OCI-LY1 (cell line): ENCODE data around the gene MCTP2.

Experiments used
- H2AFZ ChIP-seq: fragments of 200-600 bp; sonication (generic), shearing (Covaris generic); 2 replicates; pipeline ENCODE4 v1.6.0; 2014; ENCODE audit warnings: antibody characterized with exemption, mild to moderate bottlenecking, low read length
- H3F3A ChIP-seq: fragments of 200-600 bp; sonication (generic), shearing (Covaris generic); 2 replicates; pipeline ENCODE4 v1.6.0; 2014; ENCODE audit warnings: mild to moderate bottlenecking, antibody characterized with exemption, low read length, moderate library complexity; ENCODE audit not compliant: insufficient read depth
- H3K27ac ChIP-seq: fragments of 200-600 bp; sonication (generic); 2 replicates; pipeline ENCODE4 v1.5.1; 2014; ENCODE audit warnings: low read length, mixed run types, mild to moderate bottlenecking, low read depth; ENCODE audit not compliant: poor library complexity, severe bottlenecking
- H3K27me3 ChIP-seq: fragments of 200-600 bp; sonication (generic); 2 replicates; pipeline ENCODE4 v1.6.0; 2014; ENCODE audit warnings: antibody characterized with exemption, mild to moderate bottlenecking, low read length, moderate library complexity; ENCODE audit not compliant: insufficient read depth
- H3K36me3 ChIP-seq: fragments of 200-600 bp; sonication (generic); 2 replicates; pipeline ENCODE4 v1.6.1; 2014; ENCODE audit warnings: mild to moderate bottlenecking, antibody characterized with exemption, low read length, moderate library complexity, mixed read lengths; ENCODE audit not compliant: insufficient read depth
- H3K4me1 ChIP-seq: fragments of 200-600 bp; sonication (generic); 2 replicates; pipeline ENCODE4 v1.5.1; 2014; ENCODE audit warnings: mild to moderate bottlenecking, low read length, moderate library complexity; ENCODE audit not compliant: insufficient read depth, severe bottlenecking
- H3K4me2 ChIP-seq: fragments of 200-600 bp; sonication (generic), shearing (Covaris generic); 2 replicates; pipeline ENCODE4 v1.6.1; 2014; ENCODE audit warnings: low read length
- H3K4me3 ChIP-seq: fragments of 200-600 bp; sonication (generic); 2 replicates; pipeline ENCODE4 v1.5.1; 2014; ENCODE audit warnings: low read length, low read depth, mild to moderate bottlenecking, mixed read lengths; ENCODE audit not compliant: poor library complexity, severe bottlenecking
- H3K79me2 ChIP-seq: fragments of 200-600 bp; shearing (Covaris generic); 2 replicates; pipeline ENCODE4 v1.6.1; 2016; ENCODE audit warnings: mixed run types, low read length, mixed read lengths; ENCODE audit not compliant: insufficient read depth
- H3K9ac ChIP-seq: fragments of 200-600 bp; sonication (generic), shearing (Covaris generic); 2 replicates; pipeline ENCODE4 v1.6.1; 2014; ENCODE audit warnings: mild to moderate bottlenecking, low read length, mixed read lengths
- H3K9me2 ChIP-seq: fragments of 200-600 bp; sonication (generic), shearing (Covaris generic); 2 replicates; pipeline ENCODE4 v1.6.1; 2014; ENCODE audit warnings: low read depth, mild to moderate bottlenecking, low read length, mixed read lengths
- H3K9me3 ChIP-seq: fragments of 200-600 bp; shearing (Covaris generic); 2 replicates; pipeline ENCODE4 v1.6.1; 2014; ENCODE audit warnings: low read length, mixed read lengths
- H4K20me1 ChIP-seq: fragments of 200-600 bp; sonication (generic), shearing (Covaris generic); 2 replicates; pipeline ENCODE4 v1.6.0; 2016; ENCODE audit warnings: mild to moderate bottlenecking, low read length; ENCODE audit not compliant: insufficient read depth
- EZH2 ChIP-seq: fragments of 200-600 bp; sonication (generic), shearing (Covaris generic); IDR thresholded peaks from 2 replicates; pipeline ENCODE4 v1.8.0; 2017; ENCODE audit warnings: borderline replicate concordance, mixed run types, mild to moderate bottlenecking, antibody characterized with exemption, low read length, moderate library complexity, mixed read lengths
- TF ChIP-seq, protein P1 (sequence below): fragments of 200-600 bp; sonication (generic), shearing (Covaris generic); IDR thresholded peaks from 2 replicates; pipeline ENCODE4 v1.5.1; 2017; ENCODE audit warnings: mild to moderate bottlenecking, antibody characterized with exemption, low read length, moderate library complexity, mixed read lengths

MCTP2 gene

DNA sequence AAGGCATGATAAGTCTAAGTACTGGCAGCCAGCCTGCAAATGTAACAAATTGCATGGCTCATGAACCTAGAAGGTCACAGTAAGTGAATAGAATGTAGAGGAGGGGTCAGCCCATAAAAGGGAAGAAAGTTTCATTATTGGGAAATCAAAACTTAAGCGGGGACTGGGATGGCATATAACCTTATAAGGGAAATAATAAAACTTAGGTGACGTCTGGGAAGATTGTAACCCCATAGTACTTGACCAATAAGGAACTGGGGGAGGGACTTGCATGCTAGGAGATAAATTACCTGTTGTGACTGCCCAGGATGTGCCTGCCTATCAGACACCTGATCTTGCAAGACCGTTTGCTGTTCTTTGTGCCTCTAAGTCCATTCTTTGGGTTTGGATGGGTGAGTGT, 28.1 kb upstream of the MCTP2 start:
- H4K20me1 ChIP-seq = no peaks in the 10 kb centered on the region
- no peak overlapping the region for H3K4me3 ChIP-seq
- H3K9me3 ChIP-seq = no peaks in the 10 kb centered on the region
- H3K9ac ChIP-seq = no peak overlapping the region
- peaks cover 10% of the 10 kb centered on the region for H3K4me1 ChIP-seq
- H3K27ac ChIP-seq = no peak overlapping the region
- H2AFZ ChIP-seq = no peak overlapping the region
- no peaks in the 10 kb centered on the region for H3K9me2 ChIP-seq
- TF ChIP-seq, protein P1, sequence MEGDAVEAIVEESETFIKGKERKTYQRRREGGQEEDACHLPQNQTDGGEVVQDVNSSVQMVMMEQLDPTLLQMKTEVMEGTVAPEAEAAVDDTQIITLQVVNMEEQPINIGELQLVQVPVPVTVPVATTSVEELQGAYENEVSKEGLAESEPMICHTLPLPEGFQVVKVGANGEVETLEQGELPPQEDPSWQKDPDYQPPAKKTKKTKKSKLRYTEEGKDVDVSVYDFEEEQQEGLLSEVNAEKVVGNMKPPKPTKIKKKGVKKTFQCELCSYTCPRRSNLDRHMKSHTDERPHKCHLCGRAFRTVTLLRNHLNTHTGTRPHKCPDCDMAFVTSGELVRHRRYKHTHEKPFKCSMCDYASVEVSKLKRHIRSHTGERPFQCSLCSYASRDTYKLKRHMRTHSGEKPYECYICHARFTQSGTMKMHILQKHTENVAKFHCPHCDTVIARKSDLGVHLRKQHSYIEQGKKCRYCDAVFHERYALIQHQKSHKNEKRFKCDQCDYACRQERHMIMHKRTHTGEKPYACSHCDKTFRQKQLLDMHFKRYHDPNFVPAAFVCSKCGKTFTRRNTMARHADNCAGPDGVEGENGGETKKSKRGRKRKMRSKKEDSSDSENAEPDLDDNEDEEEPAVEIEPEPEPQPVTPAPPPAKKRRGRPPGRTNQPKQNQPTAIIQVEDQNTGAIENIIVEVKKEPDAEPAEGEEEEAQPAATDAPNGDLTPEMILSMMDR = no peak
- TF ChIP-seq EZH2 = no peak
- H3K4me2 ChIP-seq = no peak overlapping the region
- H3K79me2 ChIP-seq = no peaks in the 10 kb centered on the region
- H3K36me3 ChIP-seq = no peaks in the 10 kb centered on the region
- H3K27me3 ChIP-seq = no peaks in the 10 kb centered on the region
- H3F3A ChIP-seq = no peaks in the 10 kb centered on the region

DNA sequence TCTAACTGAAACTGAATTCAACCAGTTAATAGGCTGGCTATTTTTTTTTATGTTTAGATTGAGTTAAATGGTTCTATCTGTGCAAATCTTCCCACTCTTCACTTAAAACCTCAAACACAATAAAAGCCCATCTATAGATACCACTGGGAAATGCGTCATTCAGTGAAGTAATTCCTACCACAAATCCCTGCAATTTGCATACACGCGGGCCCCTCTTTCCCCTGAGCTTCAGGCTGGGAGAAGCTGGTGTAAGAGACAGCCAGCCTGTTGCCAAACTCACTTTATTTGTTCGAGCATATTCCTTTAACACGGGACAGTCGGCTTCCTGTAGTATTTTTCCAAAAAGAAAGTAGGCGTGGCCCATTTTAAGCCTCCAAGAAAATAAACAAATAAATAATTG, 26.0 kb upstream of the MCTP2 start:
- no peaks in the 10 kb centered on the region for H4K20me1 ChIP-seq
- no peaks in the 10 kb centered on the region for H3F3A ChIP-seq
- H3K79me2 ChIP-seq = no peaks in the 10 kb centered on the region
- H3K4me3 ChIP-seq = no peak overlapping the region
- H2AFZ ChIP-seq = no peak overlapping the region
- H3K9me2 ChIP-seq = no peaks in the 10 kb centered on the region
- H3K9ac ChIP-seq = no peak overlapping the region
- H3K36me3 ChIP-seq = no peaks in the 10 kb centered on the region
- no peak for TF ChIP-seq EZH2
- TF ChIP-seq, protein P1 = no peak
- H3K4me2 ChIP-seq = no peak overlapping the region
- H3K27me3 ChIP-seq = no peaks in the 10 kb centered on the region
- H3K9me3 ChIP-seq = no peaks in the 10 kb centered on the region
- no peak overlapping the region for H3K27ac ChIP-seq
- peaks cover 10% of the 10 kb centered on the region for H3K4me1 ChIP-seq

DNA sequence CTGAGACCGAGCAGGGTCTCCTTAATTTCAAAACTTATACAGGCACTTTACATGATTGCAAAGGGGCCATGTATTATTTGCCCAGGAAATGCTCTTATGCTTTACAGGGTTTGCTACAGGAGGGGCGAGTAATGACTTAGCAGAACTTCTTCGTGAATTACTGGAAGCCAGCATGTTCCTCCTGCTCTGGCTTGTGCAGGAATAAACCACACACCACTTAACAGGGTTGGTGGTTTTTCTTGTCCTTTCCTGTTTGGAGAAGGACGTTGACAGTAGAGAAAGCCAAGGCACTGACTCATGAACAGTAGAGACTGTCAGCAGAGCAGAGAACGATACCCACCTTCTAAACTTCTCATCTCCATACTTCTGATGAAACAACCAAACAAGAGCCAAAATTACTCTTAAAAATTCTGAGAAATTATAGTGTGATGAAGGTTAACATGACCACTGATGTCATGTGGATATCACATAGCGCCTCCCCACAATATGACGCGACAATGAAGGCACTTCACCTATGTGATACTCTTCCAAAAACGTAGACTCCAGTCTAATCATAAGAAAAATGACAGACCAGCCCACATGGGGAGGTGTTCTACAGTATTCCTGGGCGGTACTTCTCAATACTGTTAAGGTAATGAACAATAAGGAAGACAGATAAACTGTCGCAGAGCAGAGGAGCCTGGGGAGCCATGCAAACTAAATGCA, 24.7 kb upstream of the MCTP2 start:
- H2AFZ ChIP-seq = no peak overlapping the region
- H3F3A ChIP-seq = no peaks in the 10 kb centered on the region
- H3K4me3 ChIP-seq = no peak overlapping the region
- peaks cover 10% of the 10 kb centered on the region for H3K4me1 ChIP-seq
- no peak overlapping the region for H3K27ac ChIP-seq
- no peak overlapping the region for H3K4me2 ChIP-seq
- no peaks in the 10 kb centered on the region for H3K9me2 ChIP-seq
- H3K79me2 ChIP-seq = no peaks in the 10 kb centered on the region
- no peaks in the 10 kb centered on the region for H4K20me1 ChIP-seq
- no peaks in the 10 kb centered on the region for H3K36me3 ChIP-seq
- no peak overlapping the region for H3K9ac ChIP-seq
- no peak for TF ChIP-seq EZH2
- TF ChIP-seq, protein P1 = no peak
- H3K9me3 ChIP-seq = no peaks in the 10 kb centered on the region
- H3K27me3 ChIP-seq = no peaks in the 10 kb centered on the region
